ENCODE results near the gene KIF5C.

Gene KIF5C

GRCh38 chr2:149028377-149028776, 153.3 kb downstream of the KIF5C start:
- no peak for DNase-seq (ENCODE audit: extremely low read depth, low read depth)
- TF ChIP-seq CTCF (IDR thresholded peaks at IDR 0.05; ENCODE audit: low read depth, low read length): no peak

GRCh38 chr2:149028891-149029290, 153.9 kb downstream of the KIF5C start:
- DNase-seq (ENCODE audit: extremely low read depth, low read depth): no peak
- no peak for TF ChIP-seq CTCF (IDR thresholded peaks at IDR 0.05; ENCODE audit: low read depth, low read length)

DNA sequence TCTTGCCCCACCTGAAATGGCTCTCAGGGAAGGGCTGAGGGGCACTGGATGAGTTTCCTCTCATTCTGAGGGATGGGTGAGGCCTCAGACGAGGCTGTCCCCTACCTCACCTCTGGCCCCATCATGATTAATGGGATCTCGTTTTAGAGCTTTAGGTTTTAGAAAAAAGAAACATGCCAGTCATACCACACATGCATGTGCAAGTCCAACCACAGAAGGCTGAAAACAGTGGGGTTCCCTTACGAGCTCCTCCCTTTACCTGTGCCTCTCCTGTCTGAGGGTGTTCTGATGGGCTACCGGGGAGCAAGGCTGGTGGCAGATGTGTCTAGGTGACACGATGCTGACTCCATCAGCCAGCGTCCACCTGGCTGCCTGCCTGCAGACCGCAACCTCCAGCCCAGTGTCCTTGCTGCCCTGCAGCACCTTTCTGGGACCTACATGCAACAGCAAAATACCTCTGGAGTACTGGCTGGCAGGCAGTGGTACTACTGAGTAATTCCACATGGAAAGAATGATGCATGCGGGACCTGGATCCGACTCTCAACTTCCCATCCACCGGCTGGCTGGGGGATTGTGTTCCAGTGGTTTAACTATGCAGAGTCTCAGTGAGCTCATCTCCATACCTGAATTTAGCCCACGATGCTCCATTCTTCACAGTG, 154.4 kb downstream of the KIF5C start:
- TF ChIP-seq CTCF (IDR thresholded peaks at IDR 0.05; ENCODE audit: low read depth, low read length): no peak
- no peak for DNase-seq (ENCODE audit: extremely low read depth, low read depth)

- no peak for TF ChIP-seq CTCF (IDR thresholded peaks at IDR 0.05; ENCODE audit: low read depth, low read length)
- DNase-seq (ENCODE audit: extremely low read depth, low read depth): no peak
Measured at GRCh38 chr2:149031396-149031795, 156.4 kb downstream of the KIF5C start.

GRCh38 chr2:149033716-149034115, 158.7 kb downstream of the KIF5C start:
- DNase-seq (ENCODE audit: extremely low read depth, low read depth): no peak
- TF ChIP-seq CTCF (IDR thresholded peaks at IDR 0.05; ENCODE audit: low read depth, low read length): no peak

DNA sequence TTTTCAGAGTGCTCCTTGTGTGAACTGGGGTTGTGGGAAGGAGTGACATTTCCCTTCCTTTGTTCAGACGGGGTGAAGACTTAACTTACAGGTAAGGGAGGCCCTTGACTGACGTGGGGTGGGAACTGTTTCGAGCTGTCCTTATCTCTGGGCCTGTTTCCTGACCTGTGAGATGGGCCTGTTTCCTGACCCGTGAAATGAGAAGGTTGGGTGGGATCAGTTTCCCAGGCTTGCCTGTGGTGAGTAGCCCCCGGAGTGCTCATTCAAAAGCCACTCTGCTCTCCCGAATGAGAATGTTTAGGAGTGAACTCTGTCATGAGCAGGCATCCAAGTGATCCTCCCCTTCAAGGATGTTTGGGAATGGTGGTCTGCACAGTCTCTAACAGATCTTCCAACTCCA, 159.4 kb downstream of the KIF5C start:
- DNase-seq (ENCODE audit: extremely low read depth, low read depth): no peak
- TF ChIP-seq CTCF (IDR thresholded peaks at IDR 0.05; ENCODE audit: low read depth, low read length): no peak

DNA sequence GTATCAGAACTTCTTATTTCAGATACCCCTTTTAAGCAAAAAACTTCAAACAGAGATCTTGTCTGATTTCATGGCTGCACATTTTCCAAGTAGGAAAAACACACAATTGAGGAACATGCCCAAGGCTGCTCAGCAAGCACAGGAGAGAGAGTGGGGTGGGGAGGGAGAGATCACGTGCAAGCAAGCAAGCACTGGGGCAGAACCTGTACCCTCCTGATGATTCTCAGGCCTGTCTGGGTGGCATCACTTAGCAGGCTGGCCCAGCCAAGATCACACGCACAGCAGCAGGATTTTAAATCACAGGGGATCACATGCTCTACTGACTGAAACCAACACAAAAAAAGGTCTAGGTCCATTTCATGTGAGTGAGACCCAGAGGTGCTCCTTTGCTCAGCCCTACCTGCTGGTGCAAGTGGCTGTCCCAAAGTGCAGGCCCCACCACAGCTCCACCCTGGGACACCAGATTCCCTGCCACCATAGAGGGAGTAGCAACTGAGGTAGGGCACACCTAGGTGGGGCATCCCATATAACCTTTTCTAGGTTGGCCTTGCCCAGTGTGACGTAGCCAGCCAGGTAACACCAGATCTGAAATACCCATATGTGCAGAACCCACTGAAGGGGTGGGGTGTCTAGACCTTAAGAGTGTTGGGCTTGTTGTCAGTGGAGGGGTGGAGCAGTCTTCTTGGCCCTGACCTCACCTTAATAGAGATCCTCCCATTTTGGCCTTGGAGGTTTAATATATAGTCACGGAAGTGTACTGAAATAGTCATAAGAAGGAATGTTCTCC, 161.7 kb downstream of the KIF5C start:
- TF ChIP-seq CTCF (IDR thresholded peaks at IDR 0.05; ENCODE audit: low read depth, low read length): no peak
- DNase-seq (ENCODE audit: extremely low read depth, low read depth): no peak

Data from AG09319 (cell line).